HG02870 (cell line): ENCODE results near the gene COLGALT1.
"Not testable (repeated sequence)": the region's sequence is repeated elsewhere in the genome, so short reads cannot be mapped to it uniquely, and the experiment has no call there.

Experiments
- ATAC-seq: cut with Tn5 transposase; IDR thresholded peaks from one replicate; pipeline ENCODE4 v1.9.1; 2021; ENCODE audit warnings: mild to moderate bottlenecking, moderate library complexity; ENCODE audit not compliant: unreplicated experiment

COLGALT1 gene

DNA sequence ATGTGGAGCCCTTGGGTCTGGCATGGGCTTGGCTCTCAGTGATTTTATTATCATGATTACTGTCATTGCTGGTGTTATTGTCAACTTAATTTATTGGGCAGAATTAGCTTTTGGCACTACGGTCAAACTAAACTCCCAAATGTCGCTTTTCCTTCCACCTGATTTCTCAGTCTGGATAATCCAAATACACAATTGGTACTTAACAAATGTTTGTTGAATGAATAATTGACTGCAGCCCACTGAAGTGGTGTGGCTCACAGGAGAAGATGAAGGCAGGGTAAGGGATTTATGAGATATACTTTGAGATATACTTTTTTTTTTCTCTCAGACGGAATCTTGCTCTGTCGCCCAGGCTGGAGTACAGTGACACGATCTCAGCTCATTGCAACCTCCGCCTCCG lies 1.5 kb downstream of the COLGALT1 start:
- ATAC-seq = no peak

DNA sequence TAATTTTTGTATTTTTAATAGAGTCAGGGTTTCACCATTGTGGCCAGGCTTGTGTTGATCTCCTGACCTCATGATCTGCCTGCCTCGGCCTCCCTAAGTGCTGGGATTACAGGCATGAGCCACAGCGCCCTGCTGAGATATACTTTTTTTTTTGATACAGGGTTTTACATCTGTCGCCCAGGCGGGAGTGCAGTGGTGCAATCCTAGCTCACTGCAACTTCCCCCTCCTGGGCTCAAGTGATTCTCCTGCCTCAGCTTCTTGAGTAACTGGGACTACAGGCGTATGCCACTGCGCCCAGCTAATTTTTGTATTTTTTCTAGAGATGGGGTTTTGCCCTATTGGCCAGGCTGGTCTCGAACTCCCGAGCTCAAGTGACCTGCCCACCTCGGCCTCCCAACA lies 2.0 kb downstream of the COLGALT1 start:
- no peak for ATAC-seq

DNA sequence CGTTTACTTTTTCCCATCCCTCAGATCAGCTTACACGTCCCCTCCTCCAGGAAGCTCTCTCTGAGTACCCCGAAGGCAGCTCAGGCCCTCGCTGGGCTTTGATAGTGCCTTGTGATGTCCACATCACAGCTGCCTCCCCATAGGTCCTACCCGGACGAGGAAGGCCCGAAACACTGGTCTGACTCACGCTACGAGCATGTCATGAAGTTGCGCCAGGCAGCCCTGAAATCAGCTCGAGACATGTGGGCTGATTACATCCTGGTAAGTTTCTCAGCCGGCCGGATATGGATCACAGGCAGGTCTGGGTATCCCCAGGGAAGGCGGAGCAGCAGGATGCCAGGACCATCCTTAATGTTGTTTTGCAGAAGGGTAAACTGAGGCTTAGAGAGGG lies 4.8 kb downstream of the COLGALT1 start:
- ATAC-seq = no peak

DNA sequence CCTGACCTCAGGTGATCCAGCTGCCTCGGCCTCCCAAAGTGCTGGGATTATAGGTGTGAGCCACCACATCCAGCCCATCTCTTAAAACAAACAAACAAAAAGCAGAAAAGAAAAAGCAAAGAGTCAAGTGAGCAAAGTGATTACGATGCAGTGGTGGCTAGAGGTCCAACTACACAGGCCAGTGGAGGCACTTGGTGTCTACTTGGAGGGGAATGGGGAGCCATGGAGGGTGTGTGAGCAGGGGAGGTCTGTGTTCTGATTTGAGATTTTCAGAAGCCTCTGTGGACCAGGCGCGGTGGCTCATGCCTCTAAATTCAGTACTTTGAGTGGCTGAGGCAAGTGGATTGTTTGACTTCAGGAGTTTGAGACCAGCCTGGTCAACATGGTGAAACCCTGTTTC lies 6.6 kb downstream of the COLGALT1 start:
- no peak for ATAC-seq

DNA sequence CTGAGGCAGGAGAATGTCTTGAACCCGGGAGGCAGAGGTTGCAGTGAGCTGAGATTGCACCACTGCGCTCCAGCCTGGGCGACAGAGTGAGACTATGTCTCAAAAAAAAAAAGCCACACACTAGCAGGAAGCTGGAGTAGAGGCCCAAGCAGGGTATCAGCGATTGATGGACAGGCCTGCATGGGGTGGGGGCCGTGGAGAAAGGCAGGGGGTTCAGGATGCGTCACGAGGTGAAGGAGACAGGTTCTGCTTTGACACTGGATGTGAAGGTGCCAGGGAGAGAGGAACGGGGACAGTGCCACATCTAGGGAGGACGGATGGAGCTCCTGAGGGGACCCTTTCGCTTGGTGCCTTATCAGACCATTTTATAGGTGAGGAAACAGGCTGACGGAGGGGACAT lies 7.1 kb downstream of the COLGALT1 start:
- no peak for ATAC-seq

DNA sequence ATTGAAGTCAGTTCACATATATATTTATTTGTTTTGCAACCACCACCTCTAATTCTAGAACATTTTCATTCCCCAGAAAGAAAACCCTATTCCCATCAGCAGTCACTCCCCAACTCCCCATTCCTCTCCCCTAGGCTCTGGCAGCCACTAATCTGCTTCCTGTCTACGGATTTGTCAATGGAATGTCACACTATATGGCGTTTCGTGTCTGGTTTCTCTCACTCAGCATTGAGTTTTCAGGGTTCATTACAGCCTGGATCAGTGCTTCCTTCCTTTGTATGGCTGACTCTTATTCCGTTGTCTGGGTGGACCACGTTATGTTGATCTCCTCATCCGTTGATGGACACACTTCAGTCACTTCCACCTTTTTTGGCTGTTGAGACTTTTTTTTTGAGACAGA lies 9.3 kb downstream of the COLGALT1 start:
- no peak for ATAC-seq

- ATAC-seq = no peak
These were observed 10.2 kb downstream of the COLGALT1 start for GRCh38 chr19:17565611-17566010.

GRCh38 chr19:17567940-17568339 lies 12.5 kb downstream of the COLGALT1 start:
- ATAC-seq = no peak

DNA sequence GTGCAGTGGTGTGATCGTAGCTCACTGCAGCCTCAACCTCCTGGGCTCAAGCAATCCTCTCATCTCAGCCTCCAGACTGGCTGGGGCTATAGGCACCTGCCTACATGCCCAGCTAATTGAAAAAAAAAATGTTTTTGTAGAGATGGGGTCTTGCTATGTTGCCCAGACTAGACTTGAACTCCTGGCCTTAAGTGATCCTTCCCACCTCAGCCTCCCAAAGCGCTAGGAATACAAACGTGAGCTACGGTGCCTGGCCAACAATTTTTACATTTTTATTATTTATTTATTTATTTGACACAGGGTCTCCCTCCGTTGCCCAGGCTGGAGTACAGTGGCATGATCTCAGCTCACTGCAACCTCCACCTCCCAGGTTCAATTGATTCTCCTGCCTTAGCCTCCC lies 14.8 kb downstream of the COLGALT1 start:
- ATAC-seq = not testable (repeated sequence)

- no peak for ATAC-seq
These were observed 15.3 kb downstream of the COLGALT1 start for GRCh38 chr19:17570791-17571190.

GRCh38 chr19:17572638-17573037 lies 17.2 kb downstream of the COLGALT1 start:
- ATAC-seq = no peak

GRCh38 chr19:17575871-17576757 lies 20.7 kb downstream of the COLGALT1 start:
- ATAC-seq = no peak

- no peak for ATAC-seq
These were observed 21.5 kb downstream of the COLGALT1 start for GRCh38 chr19:17576758-17577456.

GRCh38 chr19:17577457-17578097 lies 22.1 kb downstream of the COLGALT1 start:
- ATAC-seq = no peak

DNA sequence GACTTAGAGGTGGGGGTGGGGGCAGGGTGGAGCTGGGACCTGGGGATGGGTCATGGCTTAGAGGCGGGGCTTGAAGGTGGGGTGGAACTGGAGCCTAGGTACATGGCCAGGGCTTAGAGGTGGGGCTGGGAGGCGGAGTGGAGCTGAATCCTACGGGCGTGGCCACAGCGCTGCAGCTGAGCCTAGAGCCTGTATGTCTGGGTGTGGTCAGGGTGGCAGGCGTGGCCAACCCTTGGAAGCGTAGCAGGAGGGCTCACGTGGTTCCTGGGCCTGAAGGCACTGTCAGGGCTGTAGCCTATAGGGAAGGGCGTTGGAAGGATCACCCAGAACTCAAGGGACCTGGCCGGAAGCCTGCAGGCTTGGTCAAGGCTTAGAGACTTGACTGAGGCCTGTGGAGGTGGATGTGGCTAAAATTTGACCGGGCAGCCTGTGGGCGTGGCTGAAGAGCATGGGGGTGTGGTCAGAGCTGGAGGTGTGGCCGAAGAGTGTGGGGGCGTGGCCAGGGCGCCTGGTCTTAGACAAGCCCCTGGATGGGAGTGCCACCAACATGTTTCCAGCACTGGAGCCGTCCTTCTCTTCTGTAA lies 24.3 kb downstream of the COLGALT1 start:
- ATAC-seq = no peak

- ATAC-seq = no peak
These were observed 25.2 kb downstream of the COLGALT1 start for GRCh38 chr19:17580470-17581144.

DNA sequence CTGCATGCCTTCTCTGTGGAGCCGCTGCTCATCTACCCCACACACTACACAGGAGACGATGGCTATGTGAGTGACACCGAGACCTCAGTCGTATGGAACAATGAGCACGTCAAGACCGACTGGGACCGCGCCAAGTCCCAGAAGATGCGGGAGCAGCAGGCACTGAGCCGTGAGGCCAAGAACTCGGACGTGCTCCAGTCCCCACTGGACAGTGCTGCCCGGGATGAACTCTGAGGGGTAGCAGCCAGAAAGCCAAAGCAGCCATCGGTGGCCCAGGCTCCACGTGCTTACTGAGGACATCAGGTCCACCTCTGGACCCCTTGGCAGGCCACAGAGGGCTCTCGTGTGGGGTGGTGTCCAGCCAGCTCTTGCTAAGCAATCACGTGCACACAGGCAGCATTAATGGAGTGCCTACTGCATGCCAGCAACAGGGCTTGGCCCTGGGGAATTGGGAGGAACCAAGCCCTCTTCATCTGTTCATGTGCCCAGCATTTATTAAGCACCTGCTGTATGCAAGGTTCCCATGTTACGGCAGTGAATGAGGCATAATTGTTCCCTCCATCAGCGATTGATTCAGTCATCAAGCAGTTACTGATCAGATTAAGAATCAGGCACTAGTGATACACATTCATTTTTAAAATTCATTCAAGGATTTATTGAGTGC lies 25.9 kb downstream of the COLGALT1 start:
- no peak for ATAC-seq

DNA sequence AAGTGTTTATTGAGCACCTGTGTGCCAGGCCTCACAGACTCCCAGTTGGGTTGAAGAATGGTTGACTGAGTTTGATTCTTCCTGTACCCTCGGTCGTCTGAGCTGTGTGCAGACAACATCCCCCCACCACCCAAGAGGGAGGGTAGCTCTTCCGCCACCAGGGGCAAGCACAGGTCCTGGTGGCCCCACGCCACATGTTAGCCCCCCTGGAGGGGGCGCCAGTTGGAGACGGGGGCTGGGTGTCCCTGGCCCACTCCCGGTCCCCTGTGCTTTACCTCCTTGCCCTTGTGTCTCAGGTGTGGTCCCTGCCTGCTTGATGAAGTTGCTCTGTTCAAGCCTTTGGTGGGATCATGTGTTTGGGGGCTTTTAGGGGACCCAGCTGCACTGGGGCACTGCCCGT lies 27.2 kb downstream of the COLGALT1 start:
- ATAC-seq = no peak

DNA sequence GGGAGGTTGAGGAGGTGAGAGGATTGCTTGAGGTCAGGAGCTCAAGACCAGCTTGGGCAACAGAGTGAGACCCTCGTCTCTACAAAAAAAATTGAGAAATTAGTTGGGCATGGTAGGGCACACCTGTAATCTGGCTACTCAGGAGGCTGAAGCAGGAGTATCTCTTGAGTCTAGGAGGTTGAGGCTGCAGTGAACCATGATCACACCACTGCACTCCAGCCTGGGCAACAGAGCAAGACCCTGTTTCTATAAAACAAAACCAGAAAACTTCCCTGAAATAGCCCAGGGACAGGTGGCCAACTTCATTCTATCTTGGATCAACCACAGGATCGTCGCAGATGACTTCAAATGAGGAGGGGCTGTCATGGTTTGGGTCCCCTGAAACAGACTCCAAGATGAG lies 28.7 kb downstream of the COLGALT1 start:
- ATAC-seq = no peak

DNA sequence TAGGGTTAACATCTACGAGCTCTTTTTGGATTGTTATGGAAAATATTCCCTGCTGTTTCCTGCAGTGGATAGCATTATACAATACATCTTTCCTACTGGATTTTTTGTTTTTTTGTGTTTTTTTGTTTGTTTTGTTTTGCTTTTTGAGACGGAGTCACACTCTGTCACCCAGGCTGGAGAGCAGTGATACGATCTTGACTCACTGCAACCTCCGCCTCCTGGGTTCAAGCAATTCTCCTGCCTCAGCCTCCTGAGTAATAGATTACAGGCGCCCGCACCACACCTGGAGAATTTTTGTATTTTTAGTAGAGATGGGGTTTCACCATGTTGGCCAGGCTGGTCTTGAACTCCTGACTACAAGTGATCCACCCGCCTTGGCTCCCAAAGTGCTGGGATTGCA lies 29.9 kb downstream of the COLGALT1 start:
- ATAC-seq = not testable (repeated sequence)
